ENCODE results near the gene INIP. TPM values are rescaled to one million over a fixed set of nuclear protein-coding genes. Genes with fewer than 3 reads are reported as not detected.

The INIP gene
- total and polyA plus RNA-seq, 2 of the 13 experiments (the other 11 are each of a cell fraction or from before 2014, with no cell fraction given) = 13.6 to 28.6 TPM

DNA sequence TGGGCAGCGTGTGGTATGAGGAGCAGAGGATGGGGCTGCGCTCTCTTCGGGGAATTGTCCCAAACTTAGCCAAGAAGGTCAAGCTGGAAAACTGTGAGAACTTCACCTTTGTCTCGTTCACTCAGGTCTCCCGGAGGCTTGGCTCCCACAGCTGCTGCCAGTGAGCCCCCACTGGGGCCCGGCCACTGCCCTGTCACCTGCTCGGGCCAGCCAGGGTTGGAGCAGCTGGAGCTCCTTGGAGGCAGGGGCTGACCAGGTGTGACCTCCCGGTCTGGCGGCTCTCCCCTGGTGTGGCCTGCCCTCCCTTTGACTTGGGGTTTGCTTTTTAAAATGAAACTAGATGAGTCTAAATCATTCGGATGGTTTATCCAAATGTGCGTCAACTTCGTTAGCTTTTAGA is 58.0 kb downstream of the INIP start (continued):
- TF ChIP-seq, protein P1, sequence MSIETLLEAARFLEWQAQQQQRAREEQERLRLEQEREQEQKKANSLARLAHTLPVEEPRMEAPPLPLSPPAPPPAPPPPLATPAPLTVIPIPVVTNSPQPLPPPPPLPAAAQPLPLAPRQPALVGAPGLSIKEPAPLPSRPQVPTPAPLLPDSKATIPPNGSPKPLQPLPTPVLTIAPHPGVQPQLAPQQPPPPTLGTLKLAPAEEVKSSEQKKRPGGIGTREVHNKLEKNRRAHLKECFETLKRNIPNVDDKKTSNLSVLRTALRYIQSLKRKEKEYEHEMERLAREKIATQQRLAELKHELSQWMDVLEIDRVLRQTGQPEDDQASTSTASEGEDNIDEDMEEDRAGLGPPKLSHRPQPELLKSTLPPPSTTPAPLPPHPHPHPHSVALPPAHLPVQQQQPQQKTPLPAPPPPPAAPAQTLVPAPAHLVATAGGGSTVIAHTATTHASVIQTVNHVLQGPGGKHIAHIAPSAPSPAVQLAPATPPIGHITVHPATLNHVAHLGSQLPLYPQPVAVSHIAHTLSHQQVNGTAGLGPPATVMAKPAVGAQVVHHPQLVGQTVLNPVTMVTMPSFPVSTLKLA (IDR thresholded peaks at IDR 0.05) = no peak
- TF ChIP-seq, protein P2, sequence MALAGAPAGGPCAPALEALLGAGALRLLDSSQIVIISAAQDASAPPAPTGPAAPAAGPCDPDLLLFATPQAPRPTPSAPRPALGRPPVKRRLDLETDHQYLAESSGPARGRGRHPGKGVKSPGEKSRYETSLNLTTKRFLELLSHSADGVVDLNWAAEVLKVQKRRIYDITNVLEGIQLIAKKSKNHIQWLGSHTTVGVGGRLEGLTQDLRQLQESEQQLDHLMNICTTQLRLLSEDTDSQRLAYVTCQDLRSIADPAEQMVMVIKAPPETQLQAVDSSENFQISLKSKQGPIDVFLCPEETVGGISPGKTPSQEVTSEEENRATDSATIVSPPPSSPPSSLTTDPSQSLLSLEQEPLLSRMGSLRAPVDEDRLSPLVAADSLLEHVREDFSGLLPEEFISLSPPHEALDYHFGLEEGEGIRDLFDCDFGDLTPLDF (CRISPR knock-in tag; IDR thresholded peaks at IDR 0.05) = no peak
- TF ChIP-seq AKAP8 (CRISPR knock-in tag; IDR thresholded peaks at IDR 0.05) (no peak), ZNF468 (CRISPR knock-in tag; IDR thresholded peaks at IDR 0.05) (no peak), ZNF850 (CRISPR knock-in tag; conservative IDR thresholded peaks at IDR 0.05) (no peak), PCBP2 (optimal IDR thresholded peaks at IDR 0.05; ENCODE audit: low read depth, low read length, poor library complexity, severe bottlenecking) (no peak), ZNF788 (CRISPR knock-in tag; IDR thresholded peaks at IDR 0.05; ENCODE audit: borderline replicate concordance) (no peak), SMAD9 (CRISPR knock-in tag; IDR thresholded peaks at IDR 0.05) (no peak)
- TF ChIP-seq, protein P3, sequence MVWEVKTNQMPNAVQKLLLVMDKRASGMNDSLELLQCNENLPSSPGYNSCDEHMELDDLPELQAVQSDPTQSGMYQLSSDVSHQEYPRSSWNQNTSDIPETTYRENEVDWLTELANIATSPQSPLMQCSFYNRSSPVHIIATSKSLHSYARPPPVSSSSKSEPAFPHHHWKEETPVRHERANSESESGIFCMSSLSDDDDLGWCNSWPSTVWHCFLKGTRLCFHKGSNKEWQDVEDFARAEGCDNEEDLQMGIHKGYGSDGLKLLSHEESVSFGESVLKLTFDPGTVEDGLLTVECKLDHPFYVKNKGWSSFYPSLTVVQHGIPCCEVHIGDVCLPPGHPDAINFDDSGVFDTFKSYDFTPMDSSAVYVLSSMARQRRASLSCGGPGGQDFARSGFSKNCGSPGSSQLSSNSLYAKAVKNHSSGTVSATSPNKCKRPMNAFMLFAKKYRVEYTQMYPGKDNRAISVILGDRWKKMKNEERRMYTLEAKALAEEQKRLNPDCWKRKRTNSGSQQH (CRISPR knock-in tag; IDR thresholded peaks at IDR 0.05; ENCODE audit: low read depth) = no peak

DNA sequence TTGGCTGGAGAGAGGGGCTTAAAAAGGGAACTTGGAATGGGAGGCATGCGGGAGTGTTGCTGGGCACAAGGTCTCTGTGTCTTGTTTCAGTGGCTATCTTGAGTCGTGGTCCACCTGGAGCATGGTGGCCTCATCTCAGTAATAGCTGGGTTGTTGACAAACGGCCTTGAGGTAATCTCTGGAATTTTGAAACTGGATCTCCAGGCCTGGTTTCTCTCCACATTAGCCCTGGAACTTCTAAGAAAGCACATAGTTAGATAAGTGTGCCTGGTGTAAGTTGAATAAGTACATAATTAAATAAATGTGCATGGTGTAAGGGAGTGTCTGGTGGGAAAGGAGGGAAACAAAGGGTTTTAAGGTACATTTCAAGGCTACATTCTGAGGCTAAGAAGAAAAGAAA is 62.2 kb downstream of the INIP start:
- Histone ChIP-seq H4K20me1 (ENCODE audit: insufficient read depth, low read length) (no peaks in the 10 kb centered on the region), H3K9ac (ENCODE audit: insufficient read depth, low read depth, low read length) (no peak overlapping the region), H3K27me3 (ENCODE audit: control insufficient read depth in 1 of 2, insufficient read depth in 2 of 2, low read length in 2 of 2) (no peaks in the 10 kb centered on the region), H3K36me3 (replicated peaks in 1 of 2; ENCODE audit: control insufficient read depth in 1 of 2, insufficient read depth in 2 of 2, low read length in 2 of 2) (peaks cover 5 to 16% of the 10 kb centered on the region in 2 experiments; a peak in 4 of 5 replicates), H3K79me2 (ENCODE audit: insufficient read depth, low read length) (no peaks in the 10 kb centered on the region), H3K4me1 (ENCODE audit: insufficient read depth, low read length) (no peaks in the 10 kb centered on the region), H3K4me2 (ENCODE audit: low read depth, low read length) (no peak overlapping the region), H3K4me3 (replicated peaks in 1 of 3; ENCODE audit: insufficient read depth in 1 of 3, low read depth in 2 of 3, low read length in 3 of 3) (no peak overlapping the region), H3K27ac (ENCODE audit: extremely low read length, insufficient read depth, low read length) (no peak overlapping the region), H2AFZ (ENCODE audit: low read length) (no peak overlapping the region), H3K9me3 (ENCODE audit: low read length) (no peaks in the 10 kb centered on the region)
- BruUV-seq (replicated peaks) = no TSS peak
- POLR2A ChIA-PET = no interaction called here
- DNase-seq (ENCODE audit: low spot score) (peak; percentile 5), ATAC-seq (no peak), FAIRE-seq (no peak)
- CTCF ChIA-PET (ENCODE audit: low intra/inter-chr PET ratio, low total read pairs) = no interaction called here
- WGBS (ENCODE audit: low lambda C conversion rate) = 76% methylated on average over 3 of the region's 3 CpGs
- TF ChIP-seq FOXA1 (IDR thresholded peaks at IDR 0.05) (no peak), FOXA1 (CRISPR knock-in tag; IDR thresholded peaks at IDR 0.05) (peak; percentile 32; the same call in 1 of the 2 replicates), ZNF225 (CRISPR knock-in tag; IDR thresholded peaks at IDR 0.05) (no peak)
- intact Hi-C loops (cut with micrococcal nuclease; ENCODE audit: unreplicated experiment) (no loop called here), in situ Hi-C loops (cut with HindIII; ENCODE audit: extremely low pct_ligation_motif_present, low pct_unique_long_range_greater_than_20kb) (no loop called here)
